ENCODE measurements around the gene PSMG1. TPM values are rescaled to one million over a fixed set of nuclear protein-coding genes. Genes with fewer than 3 reads are reported as not detected.

Gene PSMG1
- total RNA-seq, 1 experiment from 2014 or later, result 110 TPM

DNA sequence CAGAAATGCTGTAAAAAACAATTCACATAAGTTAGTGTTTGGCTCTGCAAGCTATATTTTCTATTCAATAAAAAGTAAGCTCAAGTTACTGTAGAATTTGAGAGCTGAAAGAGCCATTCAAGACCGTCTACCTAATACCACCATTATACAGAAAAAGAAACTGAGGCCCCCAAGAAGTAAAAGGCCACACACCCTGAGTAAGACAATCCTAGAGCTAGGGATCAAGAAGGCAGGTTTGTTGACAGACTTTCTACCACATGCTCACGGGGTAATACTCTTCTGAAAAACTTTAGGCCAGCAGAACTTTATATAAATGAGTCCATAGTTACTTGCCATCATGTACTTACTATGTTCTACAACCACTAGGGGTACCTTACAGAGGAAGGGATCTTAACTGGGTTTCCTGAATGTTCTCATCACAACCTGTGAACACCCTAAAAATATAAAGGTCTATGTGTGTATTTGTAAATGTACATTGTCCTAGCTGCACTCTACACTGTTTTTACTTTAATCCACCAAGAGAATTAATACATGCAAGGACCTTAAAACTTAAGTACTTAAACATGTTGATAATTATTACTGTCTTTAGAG is 2.7 kb downstream of the PSMG1 start:
- Histone ChIP-seq H3K4me2 (ENCODE audit: low read length) (peak overlapping the region; percentile 90; the same call in 1 of the 2 replicates), H4K20me1 (ENCODE audit: low read length) (peaks cover 25% of the 10 kb centered on the region), H3K4me3 (ENCODE audit: low read length) (peak overlapping the region; percentile 7; the same call in 1 of the 2 replicates), H3K9me3 (ENCODE audit: low read length) (no peaks in the 10 kb centered on the region), H3K9me2 (replicated peaks; ENCODE audit: low read length) (no peaks in the 10 kb centered on the region), H3K79me2 (ENCODE audit: low read length) (peaks cover 41% of the 10 kb centered on the region), H3K27me3 (ENCODE audit: low read length) (no peaks in the 10 kb centered on the region), H3K36me3 (ENCODE audit: low read depth, low read length) (peaks cover 34% of the 10 kb centered on the region), H3K9ac (ENCODE audit: low read length) (no peak overlapping the region), H2AFZ (ENCODE audit: low read length) (no peak overlapping the region), H3K27ac (ENCODE audit: low read length) (no peak overlapping the region), H3F3A (ENCODE audit: low read length, unreplicated experiment) (no peaks in the 10 kb centered on the region), H3K4me1 (ENCODE audit: insufficient read depth, low read length) (peaks cover 18% of the 10 kb centered on the region)
- BruUV-seq (replicated peaks), result no TSS peak
- POLR2A ChIA-PET (ENCODE audit: unreplicated experiment), result interaction anchor here (0.5 kb wide), 1 partner anchor 521 kb away, joined by 3 read pairs; no protein-coding TSS in a partner anchor
- intact Hi-C loops (cut with micrococcal nuclease), result loop anchor here (5.0 to 10.0 kb wide), 2 partner anchors 204 to 262 kb away; a partner anchor contains a TSS
- CTCF ChIA-PET, result no interaction called here
- TF ChIP-seq, protein P1, sequence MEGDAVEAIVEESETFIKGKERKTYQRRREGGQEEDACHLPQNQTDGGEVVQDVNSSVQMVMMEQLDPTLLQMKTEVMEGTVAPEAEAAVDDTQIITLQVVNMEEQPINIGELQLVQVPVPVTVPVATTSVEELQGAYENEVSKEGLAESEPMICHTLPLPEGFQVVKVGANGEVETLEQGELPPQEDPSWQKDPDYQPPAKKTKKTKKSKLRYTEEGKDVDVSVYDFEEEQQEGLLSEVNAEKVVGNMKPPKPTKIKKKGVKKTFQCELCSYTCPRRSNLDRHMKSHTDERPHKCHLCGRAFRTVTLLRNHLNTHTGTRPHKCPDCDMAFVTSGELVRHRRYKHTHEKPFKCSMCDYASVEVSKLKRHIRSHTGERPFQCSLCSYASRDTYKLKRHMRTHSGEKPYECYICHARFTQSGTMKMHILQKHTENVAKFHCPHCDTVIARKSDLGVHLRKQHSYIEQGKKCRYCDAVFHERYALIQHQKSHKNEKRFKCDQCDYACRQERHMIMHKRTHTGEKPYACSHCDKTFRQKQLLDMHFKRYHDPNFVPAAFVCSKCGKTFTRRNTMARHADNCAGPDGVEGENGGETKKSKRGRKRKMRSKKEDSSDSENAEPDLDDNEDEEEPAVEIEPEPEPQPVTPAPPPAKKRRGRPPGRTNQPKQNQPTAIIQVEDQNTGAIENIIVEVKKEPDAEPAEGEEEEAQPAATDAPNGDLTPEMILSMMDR (conservative IDR thresholded peaks at IDR 0.05; ENCODE audit: low read depth, low read length), result peak; percentile 52; the same call in 1 of the 2 replicates
- no peak for TF ChIP-seq EZH2 (IDR thresholded peaks at IDR 0.05; ENCODE audit: low read length, unreplicated experiment)
- DNase-seq, result peak; percentile 38
- no peak for ATAC-seq

DNA sequence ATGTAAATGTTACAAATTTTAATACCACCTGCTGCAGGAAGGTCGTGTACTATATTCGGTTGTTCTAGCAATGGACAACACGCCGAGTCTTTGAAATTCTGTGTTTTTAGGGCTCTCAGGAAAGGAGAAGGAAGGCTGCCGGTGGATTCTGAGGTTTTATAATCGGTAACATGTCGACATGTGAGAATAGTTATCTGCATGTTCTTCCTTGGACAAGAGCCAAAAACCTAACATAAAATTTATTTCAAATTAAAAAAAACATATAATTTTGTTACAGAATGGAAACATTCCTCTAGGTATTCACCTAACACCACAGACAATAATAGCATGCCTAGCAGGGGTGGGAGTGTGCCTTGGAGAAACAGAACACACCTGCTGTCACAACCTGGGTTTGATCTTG is 4.8 kb downstream of the PSMG1 start:
- Histone ChIP-seq H3K36me3 (ENCODE audit: low read depth, low read length) (peaks cover 47% of the 10 kb centered on the region), H4K20me1 (ENCODE audit: low read length) (peaks cover 28% of the 10 kb centered on the region), H3F3A (ENCODE audit: low read length, unreplicated experiment) (no peaks in the 10 kb centered on the region), H3K4me3 (ENCODE audit: low read length) (no peak overlapping the region), H3K27me3 (ENCODE audit: low read length) (no peaks in the 10 kb centered on the region), H3K9ac (ENCODE audit: low read length) (no peak overlapping the region), H3K27ac (ENCODE audit: low read length) (no peak overlapping the region), H3K9me3 (ENCODE audit: low read length) (no peaks in the 10 kb centered on the region), H3K4me1 (ENCODE audit: insufficient read depth, low read length) (peaks cover 10% of the 10 kb centered on the region), H3K79me2 (ENCODE audit: low read length) (peaks cover 41% of the 10 kb centered on the region), H3K4me2 (ENCODE audit: low read length) (no peak overlapping the region), H3K9me2 (replicated peaks; ENCODE audit: low read length) (no peaks in the 10 kb centered on the region), H2AFZ (ENCODE audit: low read length) (no peak overlapping the region)
- DNase-seq (no peak), ATAC-seq (no peak)
- CTCF ChIA-PET, result no interaction called here
- TF ChIP-seq, protein P1 (conservative IDR thresholded peaks at IDR 0.05; ENCODE audit: low read depth, low read length), result no peak
- intact Hi-C loops (cut with micrococcal nuclease), result no loop called here
- no TSS peak for BruUV-seq (replicated peaks)
- POLR2A ChIA-PET (ENCODE audit: unreplicated experiment), result interaction anchor here (0.7 kb wide), 1 partner anchor 346 kb away, joined by 3 read pairs; no protein-coding TSS in a partner anchor

DNA sequence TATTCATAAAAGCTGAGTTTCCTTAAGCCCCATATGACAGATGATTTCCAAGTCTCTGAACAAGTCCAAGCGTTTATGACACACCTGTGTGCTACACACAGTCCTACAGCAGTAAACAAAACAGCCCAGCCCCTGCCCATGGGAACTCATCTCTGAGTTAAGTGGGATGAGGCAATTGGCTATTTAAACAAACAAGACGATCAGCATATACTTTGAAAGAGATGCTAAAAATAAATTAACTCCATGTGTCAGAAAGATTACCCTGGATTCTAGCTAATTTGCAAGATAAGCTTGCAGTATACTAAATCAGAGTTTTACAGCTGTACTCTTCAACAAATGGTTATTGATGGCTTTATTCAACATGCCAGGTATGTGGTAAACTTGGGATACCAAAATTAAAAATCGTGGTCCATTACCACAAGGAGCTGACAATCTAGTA is 7.0 kb downstream of the PSMG1 start:
- Histone ChIP-seq H3K4me2 (ENCODE audit: low read length) (no peak overlapping the region), H3K27me3 (ENCODE audit: low read length) (no peaks in the 10 kb centered on the region), H2AFZ (ENCODE audit: low read length) (no peak overlapping the region), H3K4me3 (ENCODE audit: low read length) (no peak overlapping the region), H3F3A (ENCODE audit: low read length, unreplicated experiment) (no peaks in the 10 kb centered on the region), H3K9ac (ENCODE audit: low read length) (no peak overlapping the region), H3K36me3 (ENCODE audit: low read depth, low read length) (peaks cover 50% of the 10 kb centered on the region), H3K9me2 (replicated peaks; ENCODE audit: low read length) (no peaks in the 10 kb centered on the region), H3K4me1 (ENCODE audit: insufficient read depth, low read length) (peaks cover under 1% of the 10 kb centered on the region; the same call in 1 of the 2 replicates), H3K27ac (ENCODE audit: low read length) (no peak overlapping the region), H3K9me3 (ENCODE audit: low read length) (no peaks in the 10 kb centered on the region), H3K79me2 (ENCODE audit: low read length) (peaks cover 22% of the 10 kb centered on the region), H4K20me1 (ENCODE audit: low read length) (peaks cover 17% of the 10 kb centered on the region)
- intact Hi-C loops (cut with micrococcal nuclease), result no loop called here
- BruUV-seq (replicated peaks), result no TSS peak
- DNase-seq (no peak), ATAC-seq (no peak)
- ChIA-PET POLR2A (ENCODE audit: unreplicated experiment) (interaction anchor here (0.5 to 0.7 kb wide), 2 partner anchors 17 to 525 kb away, joined by 3 to 9 read pairs; no protein-coding TSS in a partner anchor), CTCF (no interaction called here)
- TF ChIP-seq, protein P1 (conservative IDR thresholded peaks at IDR 0.05; ENCODE audit: low read depth, low read length), result no peak
- TF ChIP-seq EZH2 (IDR thresholded peaks at IDR 0.05; ENCODE audit: low read length, unreplicated experiment) (no peak), EZH2phosphoT487 (IDR thresholded peaks at IDR 0.05; ENCODE audit: borderline replicate concordance, low read length) (no peak)
